ENCODE results near the gene MYH3. TPM values are rescaled to one million over a fixed set of nuclear protein-coding genes. Genes with fewer than 3 reads are reported as not detected.
"Not testable (repeated sequence)": the region's sequence is repeated elsewhere in the genome, so short reads cannot be mapped to it uniquely, and the experiment has no call there.

The MYH3 gene
- total RNA-seq, 4 donors from 2014 or later = 2.2 to 6.6 (median 3.6) TPM

GRCh38 chr17:10698096-10698818 lies 41.1 kb upstream of the MYH3 start:
- Histone ChIP-seq H3K4me1 (peaks cover 5 to 34% (median 26%) of the 10 kb centered on the region in 4 donors), H3K36me3 (peaks cover 0 to 18% (median 0%) of the 10 kb centered on the region in 4 donors), H3K27me3 (no peaks in the 10 kb centered on the region), H3K27ac (peak overlapping the region; percentile 95 to 96 (median 96)), H3K4me3 (peak overlapping the region; percentile 73 to 92 (median 90)), H3K9me3 (no peaks in the 10 kb centered on the region)
- TF ChIP-seq CTCF (IDR thresholded peaks at IDR 0.05) = no peak
- no peak for TF ChIP-seq POLR2AphosphoS5 (IDR thresholded peaks at IDR 0.05)
- no peak for TF ChIP-seq POLR2A (IDR thresholded peaks at IDR 0.05)
- no peak for TF ChIP-seq EP300 (IDR thresholded peaks at IDR 0.05; ENCODE audit: low read depth)
- DNase-seq = no peak
- in situ Hi-C loops (cut with MboI; ENCODE audit: low pct_ligation_motif_present in 1 of 4, low pct_unique_long_range_greater_than_20kb in 1 of 4, low sequenced_read_pairs in 3 of 4) = no loop called here
- 6 to 10% methylated on average over 15 to 18 of the region's 18 CpGs for WGBS, 2 donors (ENCODE audit: low coverage in 1 of 2)
- intact Hi-C loops (cut with DNase I; ENCODE audit: low total_unique reads) = no loop called here

- 0% methylated on average over 3 to 54 of the region's 84 CpGs for WGBS, 2 donors (ENCODE audit: low coverage in 1 of 2)
- in situ Hi-C loops (cut with MboI; ENCODE audit: low pct_ligation_motif_present in 1 of 4, low pct_unique_long_range_greater_than_20kb in 1 of 4, low sequenced_read_pairs in 3 of 4) = no loop called here
Measured at GRCh38 chr17:10697092-10698081, 40.3 kb upstream of the MYH3 start, which contains the start of the genes ADPRM and SCO1. ADPRM (plus strand) TSS chr17:10697594; CDS start chr17:10704927, 7,333 bp downstream. SCO1 (minus strand) TSS chr17:10697533; CDS start chr17:10697507, 26 bp downstream.

GRCh38 chr17:10695875-10696407 lies 38.8 kb upstream of the MYH3 start:
- peaks cover 0 to 42% (median 8%) of the 10 kb centered on the region in 4 donors for H3K36me3 ChIP-seq
- H3K27me3 ChIP-seq; H3K9me3 ChIP-seq; in situ Hi-C loops (cut with MboI; ENCODE audit: low pct_ligation_motif_present in 1 of 4, low pct_unique_long_range_greater_than_20kb in 1 of 4, low sequenced_read_pairs in 3 of 4); intact Hi-C loops (cut with DNase I; ENCODE audit: low total_unique reads): not testable (repeated sequence)
- H3K4me3 ChIP-seq = peak overlapping the region in 1 of 4 donors; percentile 91
- 43 to 68% methylated on average over 5 to 17 of the region's 17 CpGs for WGBS, 2 donors (ENCODE audit: low coverage in 1 of 2)
- peak overlapping the region in 3 of 4 donors; percentile 95 to 96 (median 95) for H3K27ac ChIP-seq
- H3K4me1 ChIP-seq = peaks cover 5 to 30% (median 25%) of the 10 kb centered on the region in 4 donors
- DNase-seq = peak; percentile 29

More at GRCh38 chr17:10697092-10698081, 40.3 kb upstream of the MYH3 start, which contains the start of the genes ADPRM and SCO1:
- Histone ChIP-seq H3K27me3 (no peaks in the 10 kb centered on the region), H3K36me3 (peaks cover 0 to 27% (median under 1%) of the 10 kb centered on the region in 4 donors), H3K9me3 (no peaks in the 10 kb centered on the region), H3K4me1 (peaks cover 5 to 30% (median 25%) of the 10 kb centered on the region in 4 donors), H3K4me3 (peak within 1 kb of the TSS; percentile 73 to 92 (median 90)), H3K27ac (peak within 1 kb of the TSS; percentile 95 to 96 (median 96))
- intact Hi-C loops (cut with DNase I; ENCODE audit: low total_unique reads) = no loop called here
- peak; percentile 96 for DNase-seq
- TF ChIP-seq CTCF (IDR thresholded peaks at IDR 0.05) (peak in 4 of 5 experiments; percentile 32 to 59 (median 44)), POLR2AphosphoS5 (IDR thresholded peaks at IDR 0.05) (peak; percentile 96 to 98 (median 97)), EP300 (IDR thresholded peaks at IDR 0.05; ENCODE audit: low read depth) (no peak), POLR2A (IDR thresholded peaks at IDR 0.05) (peak; percentile 93)

- in situ Hi-C loops (cut with MboI; ENCODE audit: low pct_ligation_motif_present in 1 of 4, low pct_unique_long_range_greater_than_20kb in 1 of 4, low sequenced_read_pairs in 3 of 4) (no loop called here), intact Hi-C loops (cut with DNase I; ENCODE audit: low total_unique reads) (no loop called here)
- H3K4me3 ChIP-seq = no peak overlapping the region
- H3K27me3 ChIP-seq = no peaks in the 10 kb centered on the region
- no peaks in the 10 kb centered on the region for H3K9me3 ChIP-seq
- TF ChIP-seq EP300 (IDR thresholded peaks at IDR 0.05; ENCODE audit: low read depth) (no peak), POLR2A (IDR thresholded peaks at IDR 0.05) (no peak), POLR2AphosphoS5 (IDR thresholded peaks at IDR 0.05) (no peak), CTCF (IDR thresholded peaks at IDR 0.05) (no peak)
- H3K4me1 ChIP-seq = peaks cover 0 to 3% (median 0%) of the 10 kb centered on the region in 4 donors
- no peak overlapping the region for H3K27ac ChIP-seq
- WGBS, 2 donors (ENCODE audit: low coverage in 1 of 2) = 77 to 80% methylated on average over 2 of the region's 2 CpGs
- DNase-seq = no peak
- H3K36me3 ChIP-seq = peaks cover 0 to 58% (median 24%) of the 10 kb centered on the region in 4 donors
Measured at GRCh38 chr17:10687499-10687898, 30.4 kb upstream of the MYH3 start.

All from transverse colon (tissue), 4 donors.